GM21447 (cell line): ENCODE results near the gene CEBPA.

Source experiments
- ATAC-seq: cut with Tn5 transposase; IDR thresholded peaks from one replicate; pipeline ENCODE4 v1.9.1; 2021; ENCODE audit not compliant: unreplicated experiment

CEBPA gene

DNA sequence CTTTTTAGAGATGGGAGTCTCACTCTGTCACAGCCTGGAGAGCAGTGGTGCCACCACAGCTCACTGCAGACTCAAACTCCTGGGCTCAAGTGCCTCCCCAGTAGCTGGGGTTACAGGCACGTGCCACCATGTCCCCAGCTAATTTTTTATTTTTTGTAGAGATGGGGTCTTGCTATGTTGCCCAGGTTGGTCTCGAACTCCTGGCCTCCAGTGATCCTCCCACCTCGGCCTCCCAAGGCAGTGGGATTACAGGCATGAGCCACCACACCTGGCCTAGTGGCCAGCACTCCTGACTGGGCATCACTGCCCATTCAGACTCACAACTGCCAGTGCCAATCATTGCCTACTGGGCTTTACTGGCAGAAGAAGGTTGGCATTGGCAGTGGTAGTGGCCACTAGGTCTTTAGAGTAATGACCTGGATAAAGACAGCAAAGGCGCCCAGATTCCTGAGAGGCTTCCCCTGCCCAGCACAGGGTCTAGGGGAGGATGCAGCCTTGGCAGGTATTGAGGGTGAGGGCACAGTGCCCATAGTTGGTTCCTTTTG is 49.8 kb downstream of the CEBPA start:
- ATAC-seq = no peak

DNA sequence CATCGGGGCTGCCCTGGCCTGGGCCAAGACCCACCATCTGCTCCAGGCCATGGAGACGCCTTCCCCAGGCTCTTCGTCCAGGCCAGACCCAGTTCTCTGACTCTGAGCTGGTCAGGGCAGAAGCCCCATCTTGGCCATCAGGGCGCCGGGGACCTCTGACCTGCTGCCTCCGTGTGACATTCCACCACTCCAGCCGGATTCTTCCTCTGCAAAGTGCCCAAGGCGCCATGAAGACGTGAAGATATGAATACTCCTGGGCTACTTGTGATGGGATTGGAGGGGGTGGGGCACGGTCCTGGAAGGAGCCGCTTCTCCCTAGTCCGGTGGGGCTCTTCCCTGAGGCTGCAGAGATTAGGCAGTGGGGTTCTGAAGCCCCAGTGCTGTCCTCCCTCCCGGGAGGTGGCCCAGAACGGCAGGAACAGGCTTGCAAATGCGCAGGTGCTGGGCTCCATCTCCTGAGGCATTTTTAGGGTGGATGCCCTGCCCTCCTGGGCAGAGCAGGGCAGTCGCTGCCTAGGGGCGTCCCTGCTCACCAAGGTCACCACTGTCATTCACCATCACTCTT is 50.7 kb downstream of the CEBPA start:
- ATAC-seq = no peak

DNA sequence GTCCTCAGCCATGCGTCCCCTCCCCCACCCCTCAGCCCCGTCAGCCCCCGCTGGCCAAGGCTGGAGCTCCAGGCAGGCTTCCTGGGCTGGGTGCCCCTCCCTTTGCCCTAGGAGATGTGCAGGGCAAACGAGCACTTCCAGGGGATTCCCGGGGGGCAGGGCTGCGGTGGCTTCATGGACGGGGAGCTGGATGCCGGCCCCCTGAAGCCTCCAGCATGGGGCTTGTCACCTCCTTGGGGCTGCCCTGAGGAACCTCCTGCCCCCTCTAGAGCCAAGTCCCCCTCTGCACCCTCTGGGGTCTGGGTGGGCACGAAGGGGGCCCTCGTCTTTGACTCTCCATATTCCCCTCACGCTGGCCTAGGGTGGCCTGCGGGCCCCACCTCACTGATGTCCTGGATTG is 51.3 kb downstream of the CEBPA start:
- ATAC-seq = no peak

DNA sequence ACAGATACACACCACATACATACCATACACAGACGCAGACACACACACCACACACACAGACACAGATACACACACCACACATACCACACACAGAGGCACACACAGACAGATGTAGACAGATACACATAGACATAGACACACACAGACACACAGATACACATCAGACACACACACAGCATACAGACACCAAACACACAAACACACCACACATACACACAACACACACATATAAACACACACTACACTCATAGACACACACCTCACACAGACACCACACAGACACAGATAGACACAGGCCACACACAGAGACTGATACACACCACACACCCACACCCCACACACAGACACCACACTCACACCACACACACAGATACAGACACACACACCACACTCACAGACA is 51.8 kb downstream of the CEBPA start:
- no peak for ATAC-seq
